ENCODE measurements around the gene FXYD2.

DNA sequence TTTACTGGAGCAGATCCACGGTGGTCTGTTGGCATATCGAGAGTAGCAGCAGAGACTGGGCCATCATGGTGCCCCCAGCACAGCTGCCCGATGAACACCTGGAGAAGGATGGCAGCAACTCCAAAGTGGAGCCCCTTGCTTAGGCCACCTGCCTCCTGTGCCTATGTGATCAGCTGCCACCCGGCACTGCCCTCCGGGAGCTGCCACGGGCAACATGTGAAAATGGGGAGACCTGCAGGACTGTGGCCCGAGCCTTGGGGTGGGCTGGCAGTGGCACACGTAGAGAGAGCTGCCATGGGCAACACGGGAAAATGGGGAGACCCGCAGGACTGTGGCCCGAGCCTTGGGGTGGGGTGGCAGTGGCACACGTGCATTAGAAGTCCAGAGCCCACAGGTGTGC is 3.1 kb downstream of the FXYD2 start:
- no peak for TF ChIP-seq EZH2 (IDR thresholded peaks at IDR 0.05; ENCODE audit: insufficient read depth, poor library complexity, severe bottlenecking)
- no peak for TF ChIP-seq EZH2phosphoT487 (IDR thresholded peaks at IDR 0.05; ENCODE audit: insufficient read depth, low read depth)

Measured in GM23248 (cell line).